AG10803 (cell line): Measurements from ENCODE around the gene SERINC3.

ENCODE experiments used
- DNase-seq: peaks from one replicate; pipeline ENCODE4 v3.0.0; 2010; ENCODE audit warnings: low read depth
- H3K4me3 ChIP-seq: 2 replicates; pipeline ENCODE4 v1.5.1; 2011; ENCODE audit warnings: mild to moderate bottlenecking, low read length, control low read depth
- CTCF ChIP-seq: conservative IDR thresholded peaks from 2 replicates; pipeline ENCODE4 v1.5.1; 2011; ENCODE audit warnings: mild to moderate bottlenecking, low read length, control low read depth, inconsistent platforms

SERINC3 gene

DNA sequence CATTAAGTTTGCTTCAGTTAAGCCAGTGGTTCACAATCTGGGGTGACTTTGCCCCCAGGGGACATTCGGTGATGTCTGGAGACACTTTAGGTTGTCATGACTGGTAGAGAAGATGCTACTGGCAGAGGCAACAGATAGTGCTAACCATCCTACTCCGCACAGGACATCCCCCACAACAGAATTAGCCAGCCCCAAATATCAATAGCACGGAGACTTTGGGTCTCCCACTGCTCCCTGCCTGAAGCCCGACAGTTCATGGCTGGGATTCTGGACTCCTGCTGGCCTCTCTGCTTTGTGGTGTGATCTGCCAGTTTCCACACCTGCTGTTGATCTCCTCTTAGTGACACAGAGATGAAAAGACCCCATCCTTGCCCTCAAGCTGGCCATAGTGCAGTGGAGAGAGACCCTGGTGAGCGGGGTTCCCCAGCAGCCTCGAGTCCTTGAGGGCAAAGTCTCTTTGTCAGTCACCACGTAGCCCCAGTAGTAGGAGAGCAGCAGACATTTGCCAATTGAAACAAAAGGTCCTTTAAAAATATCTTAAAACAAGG is 70.9 kb downstream of the SERINC3 start:
- no peak for DNase-seq
- no peak for TF ChIP-seq CTCF

DNA sequence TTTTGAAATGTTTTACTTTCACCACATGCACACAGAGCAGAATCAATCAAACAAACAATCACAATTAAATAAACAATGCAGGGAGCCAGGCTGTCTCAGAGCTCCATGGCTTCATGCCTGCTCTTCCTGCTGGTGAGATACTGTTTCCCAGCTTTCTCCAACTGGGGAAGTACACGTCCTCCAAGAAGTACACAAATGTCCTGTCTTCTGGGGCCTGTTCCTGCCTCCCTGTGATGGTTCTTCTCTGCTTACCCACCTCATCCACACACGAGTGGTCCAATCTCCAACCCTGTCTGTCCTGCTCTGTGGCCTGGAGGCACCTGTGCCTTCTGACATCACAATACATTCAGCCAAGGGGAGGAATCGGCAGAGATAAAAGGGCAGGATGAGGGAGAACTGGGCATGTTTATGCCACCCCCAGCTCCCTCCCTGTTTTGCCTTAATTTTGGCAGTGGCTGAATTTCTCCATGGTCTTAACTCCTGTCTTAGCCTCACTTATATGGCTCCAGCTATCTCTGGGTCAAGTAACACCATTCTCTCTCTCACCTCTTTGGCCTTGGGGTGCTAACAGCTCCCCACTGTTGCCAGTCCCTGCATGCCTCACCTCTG is 71.5 kb downstream of the SERINC3 start:
- TF ChIP-seq CTCF = no peak
- no peak overlapping the region for H3K4me3 ChIP-seq
- no peak for DNase-seq

More for the DNA sequence above, 70.9 kb downstream of the SERINC3 start:
- no peak overlapping the region for H3K4me3 ChIP-seq

GRCh38 chr20:44449864-44450263 is 72.0 kb downstream of the SERINC3 start:
- no peak for DNase-seq
- TF ChIP-seq CTCF = no peak
- no peak overlapping the region for H3K4me3 ChIP-seq

DNA sequence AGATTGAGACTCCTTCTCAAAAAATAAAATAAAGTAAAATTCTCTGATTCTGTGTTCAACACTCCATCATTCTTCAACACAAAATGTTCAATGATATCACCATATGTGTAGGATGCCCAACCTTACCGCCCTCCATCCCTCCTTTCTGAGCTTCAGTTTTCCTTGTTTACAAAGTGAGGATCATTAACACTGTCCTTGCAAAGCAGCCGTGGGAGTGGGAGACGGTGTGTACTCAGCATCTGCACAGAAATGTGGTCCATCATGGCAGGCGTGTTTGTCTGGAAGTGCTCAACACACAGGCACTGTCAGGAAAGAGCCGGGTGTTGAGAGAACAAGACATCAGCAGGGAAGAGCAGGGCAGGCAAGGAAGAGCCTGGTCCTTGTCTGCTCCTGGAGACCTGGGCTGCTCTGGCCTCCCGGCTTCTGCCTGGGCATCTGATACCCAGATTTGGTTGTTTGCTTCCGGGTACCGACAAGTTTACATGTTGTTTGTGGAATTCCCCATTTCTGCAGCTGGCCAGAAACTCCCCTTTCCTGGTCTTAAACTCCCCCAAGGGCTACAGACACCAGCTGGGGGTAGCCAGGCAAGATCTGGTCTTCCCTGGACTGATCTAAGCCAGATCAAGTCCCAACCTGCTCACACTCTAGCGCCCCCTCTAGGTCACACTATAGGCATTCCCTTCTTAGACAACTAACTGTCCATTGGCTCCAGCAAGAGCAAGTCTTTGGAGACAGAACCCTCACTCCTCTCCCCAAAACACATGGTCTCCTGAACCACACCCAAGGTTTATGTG is 72.9 kb downstream of the SERINC3 start:
- 0 out of 2 replicates have a peak, but pooled peaks have one; percentile 16 for TF ChIP-seq CTCF
- H3K4me3 ChIP-seq = no peak overlapping the region
- DNase-seq = no peak

DNA sequence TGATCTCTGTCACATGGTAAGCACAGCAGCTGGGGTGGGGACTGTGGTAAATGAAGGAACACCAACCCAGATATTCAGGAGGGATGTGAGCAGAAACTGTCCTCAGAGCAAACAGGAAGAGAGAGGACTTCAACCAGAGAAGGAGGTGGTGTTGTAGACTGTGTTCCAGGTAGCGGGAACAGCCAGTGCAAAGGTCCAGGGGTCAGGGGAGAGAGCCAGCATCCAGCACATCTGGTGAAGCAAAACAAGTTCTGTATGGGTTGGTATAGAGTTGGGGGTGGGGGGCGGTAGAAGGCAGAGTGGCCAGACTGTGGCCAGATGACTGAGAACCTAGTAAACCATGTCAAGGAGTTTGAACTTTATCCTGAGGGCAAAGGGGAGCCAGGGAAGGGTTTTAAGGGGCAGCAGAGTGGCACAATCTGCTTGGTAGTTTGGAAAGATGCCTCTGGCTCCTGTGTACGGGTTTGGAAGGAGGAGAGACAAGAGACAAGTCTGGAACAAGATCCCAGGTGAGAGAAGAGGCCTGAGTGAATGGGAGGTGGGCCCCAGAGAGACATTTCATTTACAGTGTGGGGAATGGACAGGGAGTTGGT is 73.9 kb downstream of the SERINC3 start:
- H3K4me3 ChIP-seq = no peak overlapping the region
- DNase-seq = no peak
- TF ChIP-seq CTCF = no peak
